ENCODE measurements around the gene ITGA11.

ITGA11 gene

GRCh38 chr15:68374168-68374745 lies 57.7 kb downstream of the ITGA11 start:
- Histone ChIP-seq H3K4me1 (ENCODE audit: control insufficient read depth in 1 of 2, insufficient read depth in 2 of 2, low read length in 2 of 2) (no peaks in the 10 kb centered on the region), H3K4me3 (ENCODE audit: low read depth in 1 of 2, low read length in 2 of 2) (no peak overlapping the region), H3K27me3 (ENCODE audit: low read depth, low read length) (no peaks in the 10 kb centered on the region), H3K36me3 (ENCODE audit: control insufficient read depth in 1 of 2, insufficient read depth in 2 of 2, low read length in 2 of 2) (no peaks in the 10 kb centered on the region), H3K27ac (ENCODE audit: low read length) (no peak overlapping the region), H3K9me3 (ENCODE audit: control insufficient read depth in 1 of 2, low read length in 2 of 2) (no peaks in the 10 kb centered on the region)

- no peaks in the 10 kb centered on the region for H3K4me1 ChIP-seq (ENCODE audit: control insufficient read depth in 1 of 2, insufficient read depth in 2 of 2, low read length in 2 of 2)
- no peak overlapping the region for H3K4me3 ChIP-seq (ENCODE audit: low read depth in 1 of 2, low read length in 2 of 2)
- H3K27ac ChIP-seq (ENCODE audit: low read length): no peak overlapping the region
- H3K36me3 ChIP-seq (ENCODE audit: control insufficient read depth in 1 of 2, insufficient read depth in 2 of 2, low read length in 2 of 2): no peaks in the 10 kb centered on the region
- no peaks in the 10 kb centered on the region for H3K9me3 ChIP-seq (ENCODE audit: control insufficient read depth in 1 of 2, low read length in 2 of 2)
- no peaks in the 10 kb centered on the region for H3K27me3 ChIP-seq (ENCODE audit: low read depth, low read length)
Observed at GRCh38 chr15:68373028-68373427, 58.9 kb downstream of the ITGA11 start.

- no peak overlapping the region for H3K27ac ChIP-seq (ENCODE audit: low read length)
- no peaks in the 10 kb centered on the region for H3K9me3 ChIP-seq (ENCODE audit: control insufficient read depth in 1 of 2, low read length in 2 of 2)
- H3K27me3 ChIP-seq (ENCODE audit: low read depth, low read length): no peaks in the 10 kb centered on the region
- H3K4me1 ChIP-seq (ENCODE audit: control insufficient read depth in 1 of 2, insufficient read depth in 2 of 2, low read length in 2 of 2): no peaks in the 10 kb centered on the region
- no peak overlapping the region for H3K4me3 ChIP-seq (ENCODE audit: low read depth in 1 of 2, low read length in 2 of 2)
- no peaks in the 10 kb centered on the region for H3K36me3 ChIP-seq (ENCODE audit: control insufficient read depth in 1 of 2, insufficient read depth in 2 of 2, low read length in 2 of 2)
Observed at GRCh38 chr15:68372291-68372811, 59.6 kb downstream of the ITGA11 start.

- no peaks in the 10 kb centered on the region for H3K4me1 ChIP-seq (ENCODE audit: control insufficient read depth in 1 of 2, insufficient read depth in 2 of 2, low read length in 2 of 2)
- H3K27ac ChIP-seq (ENCODE audit: low read length): no peak overlapping the region
- H3K9me3 ChIP-seq (ENCODE audit: control insufficient read depth in 1 of 2, low read length in 2 of 2): no peaks in the 10 kb centered on the region
- no peak overlapping the region for H3K4me3 ChIP-seq (ENCODE audit: low read depth in 1 of 2, low read length in 2 of 2)
- no peaks in the 10 kb centered on the region for H3K27me3 ChIP-seq (ENCODE audit: low read depth, low read length)
- H3K36me3 ChIP-seq (ENCODE audit: control insufficient read depth in 1 of 2, insufficient read depth in 2 of 2, low read length in 2 of 2): no peaks in the 10 kb centered on the region
Observed at GRCh38 chr15:68371851-68372250, 60.1 kb downstream of the ITGA11 start.

- H3K9me3 ChIP-seq (ENCODE audit: control insufficient read depth in 1 of 2, low read length in 2 of 2): no peaks in the 10 kb centered on the region
- no peaks in the 10 kb centered on the region for H3K36me3 ChIP-seq (ENCODE audit: control insufficient read depth in 1 of 2, insufficient read depth in 2 of 2, low read length in 2 of 2)
- H3K27me3 ChIP-seq (ENCODE audit: low read depth, low read length): no peaks in the 10 kb centered on the region
- no peaks in the 10 kb centered on the region for H3K4me1 ChIP-seq (ENCODE audit: control insufficient read depth in 1 of 2, insufficient read depth in 2 of 2, low read length in 2 of 2)
- H3K4me3 ChIP-seq (ENCODE audit: low read depth in 1 of 2, low read length in 2 of 2): no peak overlapping the region
- no peak overlapping the region for H3K27ac ChIP-seq (ENCODE audit: low read length)
Observed at GRCh38 chr15:68371160-68371559, 60.8 kb downstream of the ITGA11 start.

- no peak overlapping the region for H3K4me3 ChIP-seq (ENCODE audit: low read depth in 1 of 2, low read length in 2 of 2)
- no peaks in the 10 kb centered on the region for H3K4me1 ChIP-seq (ENCODE audit: control insufficient read depth in 1 of 2, insufficient read depth in 2 of 2, low read length in 2 of 2)
- H3K9me3 ChIP-seq (ENCODE audit: control insufficient read depth in 1 of 2, low read length in 2 of 2): no peaks in the 10 kb centered on the region
- H3K27me3 ChIP-seq (ENCODE audit: low read depth, low read length): no peaks in the 10 kb centered on the region
- H3K27ac ChIP-seq (ENCODE audit: low read length): no peak overlapping the region
- no peaks in the 10 kb centered on the region for H3K36me3 ChIP-seq (ENCODE audit: control insufficient read depth in 1 of 2, insufficient read depth in 2 of 2, low read length in 2 of 2)
Observed at GRCh38 chr15:68370768-68371151, 61.2 kb downstream of the ITGA11 start.

- H3K36me3 ChIP-seq (ENCODE audit: control insufficient read depth in 1 of 2, insufficient read depth in 2 of 2, low read length in 2 of 2): no peaks in the 10 kb centered on the region
- H3K4me3 ChIP-seq (ENCODE audit: low read depth in 1 of 2, low read length in 2 of 2): no peak overlapping the region
- H3K27ac ChIP-seq (ENCODE audit: low read length): no peak overlapping the region
- H3K9me3 ChIP-seq (ENCODE audit: control insufficient read depth in 1 of 2, low read length in 2 of 2): no peaks in the 10 kb centered on the region
- peaks cover 1 to 3% of the 10 kb centered on the region in 2 donors for H3K4me1 ChIP-seq (ENCODE audit: control insufficient read depth in 1 of 2, insufficient read depth in 2 of 2, low read length in 2 of 2)
- no peaks in the 10 kb centered on the region for H3K27me3 ChIP-seq (ENCODE audit: low read depth, low read length)
Observed at GRCh38 chr15:68369931-68370767, 61.8 kb downstream of the ITGA11 start.

- Histone ChIP-seq H3K36me3 (ENCODE audit: control insufficient read depth in 1 of 2, insufficient read depth in 2 of 2, low read length in 2 of 2) (no peaks in the 10 kb centered on the region), H3K27me3 (ENCODE audit: low read depth, low read length) (no peaks in the 10 kb centered on the region), H3K27ac (ENCODE audit: low read length) (no peak overlapping the region), H3K4me3 (ENCODE audit: low read depth in 1 of 2, low read length in 2 of 2) (no peak overlapping the region), H3K4me1 (ENCODE audit: control insufficient read depth in 1 of 2, insufficient read depth in 2 of 2, low read length in 2 of 2) (peaks cover 7 to 13% of the 10 kb centered on the region in 2 donors), H3K9me3 (ENCODE audit: control insufficient read depth in 1 of 2, low read length in 2 of 2) (no peaks in the 10 kb centered on the region)
Observed at GRCh38 chr15:68368731-68369435, 63.1 kb downstream of the ITGA11 start.

GRCh38 chr15:68367992-68368391 lies 64.0 kb downstream of the ITGA11 start:
- no peak overlapping the region for H3K27ac ChIP-seq (ENCODE audit: low read length)
- H3K4me1 ChIP-seq (ENCODE audit: control insufficient read depth in 1 of 2, insufficient read depth in 2 of 2, low read length in 2 of 2): peaks cover 12 to 18% of the 10 kb centered on the region in 2 donors
- H3K9me3 ChIP-seq (ENCODE audit: control insufficient read depth in 1 of 2, low read length in 2 of 2): no peaks in the 10 kb centered on the region
- H3K36me3 ChIP-seq (ENCODE audit: control insufficient read depth in 1 of 2, insufficient read depth in 2 of 2, low read length in 2 of 2): no peaks in the 10 kb centered on the region
- H3K4me3 ChIP-seq (ENCODE audit: low read depth in 1 of 2, low read length in 2 of 2): no peak overlapping the region
- no peaks in the 10 kb centered on the region for H3K27me3 ChIP-seq (ENCODE audit: low read depth, low read length)

- no peak overlapping the region for H3K27ac ChIP-seq (ENCODE audit: low read length)
- no peaks in the 10 kb centered on the region for H3K36me3 ChIP-seq (ENCODE audit: control insufficient read depth in 1 of 2, insufficient read depth in 2 of 2, low read length in 2 of 2)
- H3K4me3 ChIP-seq (ENCODE audit: low read depth in 1 of 2, low read length in 2 of 2): no peak overlapping the region
- no peaks in the 10 kb centered on the region for H3K27me3 ChIP-seq (ENCODE audit: low read depth, low read length)
- H3K4me1 ChIP-seq (ENCODE audit: control insufficient read depth in 1 of 2, insufficient read depth in 2 of 2, low read length in 2 of 2): peaks cover 12 to 18% of the 10 kb centered on the region in 2 donors
- no peaks in the 10 kb centered on the region for H3K9me3 ChIP-seq (ENCODE audit: control insufficient read depth in 1 of 2, low read length in 2 of 2)
Observed at GRCh38 chr15:68367226-68367625, 64.7 kb downstream of the ITGA11 start.

GRCh38 chr15:68366314-68366713 lies 65.6 kb downstream of the ITGA11 start:
- no peak overlapping the region for H3K4me3 ChIP-seq (ENCODE audit: low read depth in 1 of 2, low read length in 2 of 2)
- no peaks in the 10 kb centered on the region for H3K27me3 ChIP-seq (ENCODE audit: low read depth, low read length)
- H3K36me3 ChIP-seq (ENCODE audit: control insufficient read depth in 1 of 2, insufficient read depth in 2 of 2, low read length in 2 of 2): no peaks in the 10 kb centered on the region
- H3K27ac ChIP-seq (ENCODE audit: low read length): no peak overlapping the region
- H3K4me1 ChIP-seq (ENCODE audit: control insufficient read depth in 1 of 2, insufficient read depth in 2 of 2, low read length in 2 of 2): peaks cover 12 to 18% of the 10 kb centered on the region in 2 donors
- H3K9me3 ChIP-seq (ENCODE audit: control insufficient read depth in 1 of 2, low read length in 2 of 2): no peaks in the 10 kb centered on the region
